Astrocyte (in vitro differentiated cells and primary cell): ENCODE measurements around the gene GLRA2. TPM values are rescaled to one million over a fixed set of nuclear protein-coding genes. Genes with fewer than 3 reads are reported as not detected.

ENCODE experiments used
- DNase-seq: peaks from one replicate; pipeline ENCODE4 v3.0.0-alpha.2; 2010; ENCODE audit warnings: low read depth
- FAIRE-seq: peaks from 2 replicates; lab custom pipeline; 2011; peaks lifted over from hg19 to GRCh38; lab: Jason Lieb, UNC
- H2AFZ ChIP-seq: 2 replicates; pipeline ENCODE4 v1.6.0; 2012; ENCODE audit warnings: low read depth, low read length, inconsistent platforms
- H3K27ac ChIP-seq: 2 replicates; pipeline ENCODE4 v1.5.1; 2011; ENCODE audit warnings: low read depth, low read length, inconsistent platforms
- H3K27me3 ChIP-seq: 2 replicates; pipeline ENCODE4 v1.6.0; 2011; ENCODE audit warnings: low read length, inconsistent platforms; ENCODE audit not compliant: insufficient read depth
- H3K36me3 ChIP-seq: 2 replicates; pipeline ENCODE4 v1.5.1; 2011; ENCODE audit warnings: low read length, inconsistent platforms; ENCODE audit not compliant: insufficient read depth
- H3K4me1 ChIP-seq: 2 replicates; pipeline ENCODE4 v1.5.1; 2011; ENCODE audit warnings: low read length, inconsistent platforms; ENCODE audit not compliant: insufficient read depth
- H3K4me2 ChIP-seq: 2 replicates; pipeline ENCODE4 v1.6.0; 2012; ENCODE audit warnings: low read length, inconsistent platforms
- H3K4me3 ChIP-seq: 2 replicates; pipeline ENCODE4 v1.5.1; 2011; ENCODE audit warnings: low read depth, mild to moderate bottlenecking, low read length, inconsistent platforms; ENCODE audit not compliant: insufficient read depth
- H3K79me2 ChIP-seq: 2 replicates; pipeline ENCODE4 v1.6.0; 2012; ENCODE audit warnings: mild to moderate bottlenecking, low read length, inconsistent platforms; ENCODE audit not compliant: insufficient read depth
- H3K9ac ChIP-seq: 2 replicates; pipeline ENCODE4 v1.6.0; 2012; ENCODE audit warnings: mild to moderate bottlenecking, low read length, inconsistent platforms
- H3K9me3 ChIP-seq: 2 replicates; pipeline ENCODE4 v1.5.1; 2012; ENCODE audit warnings: low read depth, mild to moderate bottlenecking, low read length, inconsistent platforms; ENCODE audit not compliant: insufficient read depth
- H4K20me1 ChIP-seq: 2 replicates; pipeline ENCODE4 v1.6.0; 2012; ENCODE audit warnings: low read length, inconsistent platforms; ENCODE audit not compliant: insufficient read depth
- H3K27ac Mint-ChIP-seq: one replicate; pipeline ENCODE4 v1.8.0; 2021; ENCODE audit warnings: mild to moderate bottlenecking, mixed read lengths; ENCODE audit not compliant: unreplicated experiment
- H3K27me3 Mint-ChIP-seq: one replicate; pipeline ENCODE4 v1.8.0; 2021; ENCODE audit warnings: low read depth, mixed read lengths; ENCODE audit not compliant: unreplicated experiment
- H3K36me3 Mint-ChIP-seq: one replicate; pipeline ENCODE4 v1.8.0; 2021; ENCODE audit warnings: low read depth, mixed read lengths; ENCODE audit not compliant: unreplicated experiment
- H3K4me1 Mint-ChIP-seq: one replicate; pipeline ENCODE4 v1.8.0; 2021; ENCODE audit warnings: low read depth, mixed read lengths; ENCODE audit not compliant: unreplicated experiment
- H3K4me3 Mint-ChIP-seq: one replicate; pipeline ENCODE4 v1.8.0; 2021; ENCODE audit warnings: mild to moderate bottlenecking, moderate library complexity, mixed read lengths; ENCODE audit not compliant: unreplicated experiment
- H3K9me3 Mint-ChIP-seq: one replicate; pipeline ENCODE4 v1.8.0; 2021; ENCODE audit warnings: mild to moderate bottlenecking, mixed read lengths; ENCODE audit not compliant: unreplicated experiment
- CTCF ChIP-seq: IDR thresholded peaks from 2 replicates; pipeline ENCODE4 v1.5.1; 2011; ENCODE audit warnings: low read depth, mild to moderate bottlenecking, inconsistent platforms, low read length, moderate library complexity; ENCODE audit not compliant: insufficient read depth
- EZH2 ChIP-seq: IDR thresholded peaks from 2 replicates; pipeline ENCODE4 v1.6.1; 2012; ENCODE audit warnings: mild to moderate bottlenecking, low read length, inconsistent platforms; ENCODE audit not compliant: insufficient read depth
- total RNA-seq: library from RNA; stranded (reverse); gene quantifications from 2 replicates; pipeline ENCODE4 v1.2.1, GENCODE V29; 2021

The GLRA2 gene
- total RNA-seq, 1 donor from 2014 or later, result not detected

- Histone ChIP-seq H3K9ac (no peak overlapping the region), H3K27me3 (no peaks in the 10 kb centered on the region), H3K79me2 (no peaks in the 10 kb centered on the region), H3K4me2 (no peak overlapping the region), H3K27ac (no peak overlapping the region), H2AFZ (no peak overlapping the region), H3K9me3 (no peaks in the 10 kb centered on the region), H3K4me3 (no peak overlapping the region), H3K4me1 (peaks cover 18% of the 10 kb centered on the region), H3K36me3 (no peaks in the 10 kb centered on the region), H4K20me1 (no peaks in the 10 kb centered on the region)
- Mint-ChIP-seq H3K4me3 (no peak overlapping the region), H3K4me1 (peaks cover 15% of the 10 kb centered on the region), H3K27ac (no peak overlapping the region), H3K36me3 (no peaks in the 10 kb centered on the region), H3K27me3 (no peaks in the 10 kb centered on the region), H3K9me3 (peaks cover 2% of the 10 kb centered on the region)
- no peak for FAIRE-seq
- no peak for TF ChIP-seq EZH2
- DNase-seq, result no peak
Observed at GRCh38 chrX:14670819-14671218, 141.5 kb downstream of the GLRA2 start.

- Histone ChIP-seq H3K4me2 (no peak overlapping the region), H3K4me3 (no peak overlapping the region), H2AFZ (no peak overlapping the region), H4K20me1 (no peaks in the 10 kb centered on the region), H3K9me3 (no peaks in the 10 kb centered on the region), H3K27ac (no peak overlapping the region), H3K9ac (no peak overlapping the region), H3K27me3 (no peaks in the 10 kb centered on the region), H3K36me3 (no peaks in the 10 kb centered on the region), H3K4me1 (peaks cover 18% of the 10 kb centered on the region), H3K79me2 (no peaks in the 10 kb centered on the region)
- DNase-seq (no peak), FAIRE-seq (peak; percentile 9)
- Mint-ChIP-seq H3K27me3 (no peaks in the 10 kb centered on the region), H3K9me3 (peaks cover 2% of the 10 kb centered on the region), H3K4me1 (peaks cover 20% of the 10 kb centered on the region), H3K4me3 (no peak overlapping the region), H3K27ac (no peak overlapping the region), H3K36me3 (no peaks in the 10 kb centered on the region)
- TF ChIP-seq EZH2 (no peak), CTCF (no peak)
Observed at GRCh38 chrX:14672611-14673172, 143.4 kb downstream of the GLRA2 start.

GRCh38 chrX:14673236-14673635 is 143.9 kb downstream of the GLRA2 start:
- FAIRE-seq, result no peak
- peak overlapping the region; percentile 43 for H3K4me2 ChIP-seq
- H3K4me3 ChIP-seq, result no peak overlapping the region
- H3K27me3 ChIP-seq, result no peaks in the 10 kb centered on the region
- H3K4me1 ChIP-seq, result peaks cover 18% of the 10 kb centered on the region
- H3K27ac Mint-ChIP-seq, result peak overlapping the region; percentile 51
- H3K4me1 Mint-ChIP-seq, result peaks cover 20% of the 10 kb centered on the region
- H3K4me3 Mint-ChIP-seq, result no peak overlapping the region
- no peaks in the 10 kb centered on the region for H3K79me2 ChIP-seq
- H3K9me3 ChIP-seq, result no peaks in the 10 kb centered on the region
- no peak overlapping the region for H2AFZ ChIP-seq
- DNase-seq, result peak; percentile 38
- H3K36me3 Mint-ChIP-seq, result no peaks in the 10 kb centered on the region
- no peaks in the 10 kb centered on the region for H3K27me3 Mint-ChIP-seq
- peaks cover 2% of the 10 kb centered on the region for H3K9me3 Mint-ChIP-seq
- H3K27ac ChIP-seq, result no peak overlapping the region
- H3K36me3 ChIP-seq, result no peaks in the 10 kb centered on the region
- H3K9ac ChIP-seq, result no peak overlapping the region
- TF ChIP-seq EZH2, result no peak
- no peak for TF ChIP-seq CTCF
- no peaks in the 10 kb centered on the region for H4K20me1 ChIP-seq
